WTC11 (cell line): ENCODE data around the gene FGB. TPM values are rescaled to one million over a fixed set of nuclear protein-coding genes. Genes with fewer than 3 reads are reported as not detected.
A peak's percentile ranks its signal among the peaks of the same experiment; 100 is the strongest.

Experiments
- ATAC-seq: fragments of 200-7000 bp; cut with Tn5 transposase; 2 replicates; pipeline ENCODE4 v1.10.0; 2021; ENCODE audit warnings: mild to moderate bottlenecking, moderate library complexity
- CTCF ChIA-PET: fragments of 300-600 bp; sonication (Branson Sonifier 250); formaldehyde crosslinking; loops from one replicate; lab custom pipeline; 2021; ENCODE audit warnings: antibody characterized with exemption; lab: Charles Lee
- POLR2A ChIA-PET: fragments of 350-600 bp; sonication (Branson Sonifier 250); formaldehyde crosslinking; loops from one replicate; lab custom pipeline; 2021; ENCODE audit warnings: antibody characterized with exemption; lab: Charles Lee
- DNase-seq: peaks from one replicate; pipeline ENCODE4 v3.0.0; 2021; ENCODE audit warnings: low spot score
- H3K27ac Mint-ChIP-seq: 2 replicates; pipeline ENCODE4 v1.8.0; 2021; ENCODE audit warnings: mixed read lengths
- H3K27me3 Mint-ChIP-seq: 2 replicates; pipeline ENCODE4 v1.8.0; 2021; ENCODE audit warnings: low read depth, mild to moderate bottlenecking, moderate library complexity, mixed read lengths
- H3K36me3 Mint-ChIP-seq: 2 replicates; pipeline ENCODE4 v1.8.0; 2021; ENCODE audit warnings: mixed read lengths
- H3K4me1 Mint-ChIP-seq: 2 replicates; pipeline ENCODE4 v1.8.0; 2022; ENCODE audit warnings: mixed read lengths
- H3K4me3 Mint-ChIP-seq: 2 replicates; pipeline ENCODE4 v1.8.0; 2021; ENCODE audit warnings: mild to moderate bottlenecking, moderate library complexity, mixed read lengths
- H3K9me3 Mint-ChIP-seq: 2 replicates; pipeline ENCODE4 v1.8.0; 2021; ENCODE audit warnings: mixed read lengths
- CREM ChIP-seq: sonication (generic); formaldehyde crosslinking; IDR thresholded peaks from 2 replicates; pipeline ENCODE4 v1.8.1; 2022; ENCODE audit warnings: mild to moderate bottlenecking, missing genetic modification reagents, moderate library complexity
- E2F5 ChIP-seq: sonication (generic); formaldehyde crosslinking; IDR thresholded peaks from 2 replicates; pipeline ENCODE4 v1.8.1; 2022; ENCODE audit warnings: mild to moderate bottlenecking, moderate library complexity, missing genetic modification reagents
- FOXP1 ChIP-seq: sonication (generic); formaldehyde crosslinking; IDR thresholded peaks from 2 replicates; pipeline ENCODE4 v1.8.0; 2022; ENCODE audit warnings: missing genetic modification reagents, mild to moderate bottlenecking, moderate library complexity, borderline replicate concordance
- GABPB1 ChIP-seq: sonication (generic); formaldehyde crosslinking; IDR thresholded peaks from 2 replicates; pipeline ENCODE4 v1.8.1; 2023; ENCODE audit warnings: mild to moderate bottlenecking, missing genetic modification reagents
- IRF2 ChIP-seq: sonication (generic); formaldehyde crosslinking; IDR thresholded peaks from 2 replicates; pipeline ENCODE4 v1.8.0; 2022; ENCODE audit warnings: low read depth, missing genetic modification reagents, borderline replicate concordance
- MAX ChIP-seq: sonication (generic); formaldehyde crosslinking; IDR thresholded peaks from 2 replicates; pipeline ENCODE4 v1.8.0; 2022; ENCODE audit warnings: mild to moderate bottlenecking, missing genetic modification reagents
- PRRX2 ChIP-seq: fragments of 250-450 bp; sonication (Bioruptor Pico); IDR thresholded peaks from 2 replicates; pipeline ENCODE4 v1.8.0; 2021; ENCODE audit warnings: mild to moderate bottlenecking
- SP1 ChIP-seq: sonication (generic); formaldehyde crosslinking; conservative IDR thresholded peaks from 2 replicates; pipeline ENCODE4 v1.8.1; 2022; ENCODE audit warnings: missing genetic modification reagents
- ZBTB21 ChIP-seq: sonication (generic); formaldehyde crosslinking; IDR thresholded peaks from 2 replicates; pipeline ENCODE4 v1.8.1; 2023; ENCODE audit warnings: mild to moderate bottlenecking, missing genetic modification reagents, borderline replicate concordance
- ZNF263 ChIP-seq: sonication (generic); formaldehyde crosslinking; IDR thresholded peaks from 2 replicates; pipeline ENCODE4 v1.8.1; 2022; ENCODE audit warnings: low read depth, mild to moderate bottlenecking, moderate library complexity, missing genetic modification reagents
- ZSCAN18 ChIP-seq: fragments of 250-450 bp; sonication (Bioruptor Pico); IDR thresholded peaks from 2 replicates; pipeline ENCODE4 v2.1.2; 2022; ENCODE audit warnings: mild to moderate bottlenecking, moderate library complexity
- total RNA-seq: library from RNA; stranded (reverse); gene quantifications from 3 replicates; pipeline ENCODE4 v1.2.3, GENCODE V29; 2021
- TF ChIP-seq, protein P1 (sequence below): sonication (generic); formaldehyde crosslinking; IDR thresholded peaks from 2 replicates; pipeline ENCODE4 v1.8.1; 2022; ENCODE audit warnings: low read depth, missing genetic modification reagents, borderline replicate concordance
- TF ChIP-seq, protein P2 (sequence below): sonication (generic); formaldehyde crosslinking; IDR thresholded peaks from 2 replicates; pipeline ENCODE4 v1.8.0; 2023; ENCODE audit warnings: missing genetic modification reagents, mild to moderate bottlenecking, borderline replicate concordance

The FGB gene
- total RNA-seq, 1 experiment from 2014 or later = 2.3 TPM

- TF ChIP-seq, protein P1, sequence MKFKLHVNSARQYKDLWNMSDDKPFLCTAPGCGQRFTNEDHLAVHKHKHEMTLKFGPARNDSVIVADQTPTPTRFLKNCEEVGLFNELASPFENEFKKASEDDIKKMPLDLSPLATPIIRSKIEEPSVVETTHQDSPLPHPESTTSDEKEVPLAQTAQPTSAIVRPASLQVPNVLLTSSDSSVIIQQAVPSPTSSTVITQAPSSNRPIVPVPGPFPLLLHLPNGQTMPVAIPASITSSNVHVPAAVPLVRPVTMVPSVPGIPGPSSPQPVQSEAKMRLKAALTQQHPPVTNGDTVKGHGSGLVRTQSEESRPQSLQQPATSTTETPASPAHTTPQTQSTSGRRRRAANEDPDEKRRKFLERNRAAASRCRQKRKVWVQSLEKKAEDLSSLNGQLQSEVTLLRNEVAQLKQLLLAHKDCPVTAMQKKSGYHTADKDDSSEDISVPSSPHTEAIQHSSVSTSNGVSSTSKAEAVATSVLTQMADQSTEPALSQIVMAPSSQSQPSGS (CRISPR knock-in tag) = no peak
- no peak for TF ChIP-seq PRRX2 (CRISPR knock-in tag)
- no peak for TF ChIP-seq E2F5 (CRISPR knock-in tag)
- TF ChIP-seq FOXP1 (CRISPR knock-in tag) = no peak
- TF ChIP-seq, protein P2, sequence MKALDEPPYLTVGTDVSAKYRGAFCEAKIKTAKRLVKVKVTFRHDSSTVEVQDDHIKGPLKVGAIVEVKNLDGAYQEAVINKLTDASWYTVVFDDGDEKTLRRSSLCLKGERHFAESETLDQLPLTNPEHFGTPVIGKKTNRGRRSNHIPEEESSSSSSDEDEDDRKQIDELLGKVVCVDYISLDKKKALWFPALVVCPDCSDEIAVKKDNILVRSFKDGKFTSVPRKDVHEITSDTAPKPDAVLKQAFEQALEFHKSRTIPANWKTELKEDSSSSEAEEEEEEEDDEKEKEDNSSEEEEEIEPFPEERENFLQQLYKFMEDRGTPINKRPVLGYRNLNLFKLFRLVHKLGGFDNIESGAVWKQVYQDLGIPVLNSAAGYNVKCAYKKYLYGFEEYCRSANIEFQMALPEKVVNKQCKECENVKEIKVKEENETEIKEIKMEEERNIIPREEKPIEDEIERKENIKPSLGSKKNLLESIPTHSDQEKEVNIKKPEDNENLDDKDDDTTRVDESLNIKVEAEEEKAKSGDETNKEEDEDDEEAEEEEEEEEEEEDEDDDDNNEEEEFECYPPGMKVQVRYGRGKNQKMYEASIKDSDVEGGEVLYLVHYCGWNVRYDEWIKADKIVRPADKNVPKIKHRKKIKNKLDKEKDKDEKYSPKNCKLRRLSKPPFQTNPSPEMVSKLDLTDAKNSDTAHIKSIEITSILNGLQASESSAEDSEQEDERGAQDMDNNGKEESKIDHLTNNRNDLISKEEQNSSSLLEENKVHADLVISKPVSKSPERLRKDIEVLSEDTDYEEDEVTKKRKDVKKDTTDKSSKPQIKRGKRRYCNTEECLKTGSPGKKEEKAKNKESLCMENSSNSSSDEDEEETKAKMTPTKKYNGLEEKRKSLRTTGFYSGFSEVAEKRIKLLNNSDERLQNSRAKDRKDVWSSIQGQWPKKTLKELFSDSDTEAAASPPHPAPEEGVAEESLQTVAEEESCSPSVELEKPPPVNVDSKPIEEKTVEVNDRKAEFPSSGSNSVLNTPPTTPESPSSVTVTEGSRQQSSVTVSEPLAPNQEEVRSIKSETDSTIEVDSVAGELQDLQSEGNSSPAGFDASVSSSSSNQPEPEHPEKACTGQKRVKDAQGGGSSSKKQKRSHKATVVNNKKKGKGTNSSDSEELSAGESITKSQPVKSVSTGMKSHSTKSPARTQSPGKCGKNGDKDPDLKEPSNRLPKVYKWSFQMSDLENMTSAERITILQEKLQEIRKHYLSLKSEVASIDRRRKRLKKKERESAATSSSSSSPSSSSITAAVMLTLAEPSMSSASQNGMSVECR (CRISPR knock-in tag) = no peak
These were observed 20.4 kb upstream of the FGB start (continued) for GRCh38 chr4:154542271-154542879.

- Mint-ChIP-seq H3K4me1 (peaks cover 9% of the 10 kb centered on the region), H3K27ac (no peak overlapping the region), H3K36me3 (peaks cover 53% of the 10 kb centered on the region), H3K9me3 (no peaks in the 10 kb centered on the region), H3K4me3 (no peak overlapping the region), H3K27me3 (no peaks in the 10 kb centered on the region)
- CTCF ChIA-PET = no interaction called here
- TF ChIP-seq ZBTB21 (CRISPR knock-in tag) = no peak
- POLR2A ChIA-PET = no interaction called here
- DNase-seq (no peak), ATAC-seq (no peak)
These were observed 17.1 kb upstream of the FGB start for GRCh38 chr4:154545689-154546088.

DNA sequence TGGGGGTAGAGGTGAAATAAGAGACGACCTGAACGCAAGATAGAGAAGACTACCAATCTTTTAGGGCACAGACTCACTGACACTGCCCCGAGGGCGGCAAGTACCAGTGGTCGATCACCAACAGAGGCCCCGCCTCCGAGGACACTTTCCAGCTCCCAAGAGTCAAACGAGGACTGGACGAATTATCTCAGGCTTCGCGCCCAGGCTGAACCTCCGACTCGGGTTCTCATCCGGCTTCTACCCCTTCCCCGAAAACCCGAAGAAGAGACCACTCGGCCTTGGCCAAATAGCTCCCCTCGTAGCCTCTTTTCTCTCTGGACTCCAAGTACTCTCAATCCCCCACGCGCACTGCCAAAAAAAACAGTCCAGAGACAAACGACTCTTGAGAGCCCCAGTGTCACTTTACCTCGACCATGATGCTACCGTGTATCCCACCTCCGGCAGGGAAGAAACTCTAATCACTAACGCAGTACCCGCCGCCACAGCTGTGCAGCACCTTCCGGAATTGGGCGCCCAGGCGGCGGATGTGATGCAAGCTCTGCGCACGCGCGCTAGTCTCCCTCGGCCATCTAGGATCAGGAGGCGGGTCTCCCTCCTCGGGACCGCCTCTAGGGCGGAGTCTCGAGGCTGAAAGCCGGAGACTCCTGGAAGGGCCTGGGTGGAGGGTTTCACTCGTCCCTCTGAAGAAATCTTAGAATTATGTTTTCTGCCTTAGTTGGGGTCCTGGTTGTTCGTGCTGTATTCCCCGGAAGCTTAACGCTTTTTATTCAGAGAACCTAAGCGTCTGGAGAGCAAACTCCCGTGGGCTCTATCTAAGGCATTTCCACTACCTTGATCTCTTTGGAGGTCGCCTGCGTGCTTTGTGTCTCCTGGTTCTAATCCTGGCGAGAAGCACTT is 12.7 kb upstream of the FGB start, which contains the start of gene PLRG1:
PLRG1 (minus strand) TSS at position 507 of the 897 bp plus-strand sequence; CDS start at position 415, 92 bp downstream.
- Mint-ChIP-seq H3K36me3 (peaks cover 19% of the 10 kb centered on the region), H3K9me3 (no peaks in the 10 kb centered on the region), H3K4me1 (peaks cover 9% of the 10 kb centered on the region), H3K27me3 (no peaks in the 10 kb centered on the region), H3K27ac (peak within 1 kb of the TSS; percentile 98), H3K4me3 (peak within 1 kb of the TSS; percentile 91)
- ChIA-PET POLR2A (interaction anchor here (1.2 to 1.5 kb wide), 2 partner anchors 9 to 19 kb away, joined by 4 to 5 read pairs; no protein-coding TSS in a partner anchor), CTCF (interaction anchor here (0.6 to 6.8 kb wide), 11 partner anchors 9 to 758 kb away, joined by 3 to 104 read pairs (median 4); partner anchors contain the start of genes DCHS2 and LRAT)
- peak; percentile 96 for DNase-seq
- ATAC-seq = peak; percentile 97
- peak; percentile 42 for TF ChIP-seq MAX (CRISPR knock-in tag)
- TF ChIP-seq ZNF263 (CRISPR knock-in tag) = no peak
- peak; percentile 69 for TF ChIP-seq CREM (CRISPR knock-in tag)
- TF ChIP-seq ZSCAN18 (CRISPR knock-in tag) = no peak
- no peak for TF ChIP-seq IRF2
- TF ChIP-seq SP1 (CRISPR knock-in tag) = peak; percentile 62
- TF ChIP-seq GABPB1 (CRISPR knock-in tag) = peak; percentile 97
